HEK293 (cell line): ENCODE data around the gene SHROOM3.

ENCODE experiments used
- CTCF ChIA-PET: fragments of 350-600 bp; formaldehyde crosslinking; extraction: SDS; loops from one replicate; lab custom pipeline; 2021; ENCODE audit warnings: antibody characterized with exemption; lab: Yijun Ruan, JAX
- POLR2A ChIA-PET: fragments of 300-600 bp; formaldehyde crosslinking; extraction: SDS; loops from one replicate; lab custom pipeline; 2020; ENCODE audit warnings: antibody characterized with exemption, inconsistent platforms; lab: Yijun Ruan, JAX
- H3K27ac ChIP-seq: fragments of 200-500 bp; sonication (Bioruptor generic); 2 replicates; pipeline ENCODE4 v1.5.1; 2014; ENCODE audit warnings: low read depth, low read length, control low read depth, inconsistent platforms; ENCODE audit errors: extremely low read depth
- H3K36me3 ChIP-seq, 2 experiments: fragments of 200-500 bp in 1 of 2; sonication (Bioruptor generic) in 1 of 2; 1 replicate in 1 of 2; 2 replicates in 1 of 2; pipeline ENCODE4 v1.5.1; 2014 to 2017; ENCODE audit warnings: inconsistent platforms in 2 of 2, low read length in 2 of 2; ENCODE audit not compliant: control insufficient read depth in 2 of 2, insufficient read depth in 1 of 2
- H3K4me1 ChIP-seq: fragments of 200-500 bp; sonication (Bioruptor generic); 2 replicates; pipeline ENCODE4 v1.5.1; 2014; ENCODE audit warnings: mild to moderate bottlenecking, low read length, inconsistent platforms; ENCODE audit not compliant: control insufficient read depth, insufficient read depth
- H3K4me3 ChIP-seq: 2 replicates; pipeline ENCODE4 v1.5.1; 2011; ENCODE audit warnings: low read depth, mild to moderate bottlenecking, control low read depth, low read length, moderate library complexity
- H3K9me3 ChIP-seq: fragments of 200-500 bp; sonication (Bioruptor generic); 2 replicates; pipeline ENCODE4 v1.5.1; 2014; ENCODE audit warnings: low read depth, low read length, inconsistent platforms; ENCODE audit not compliant: control insufficient read depth, insufficient read depth
- CTCF ChIP-seq: fragments of 450-650 bp; formaldehyde crosslinking; IDR thresholded peaks from 2 replicates; pipeline ENCODE4 v1.5.1; 2016; ENCODE audit warnings: missing biosample characterization, missing genetic modification characterization
- GLIS2 ChIP-seq: fragments of 450-650 bp; formaldehyde crosslinking; IDR thresholded peaks from 2 replicates; pipeline ENCODE4 v1.5.1; 2016; ENCODE audit warnings: missing biosample characterization, missing genetic modification characterization
- KLF16 ChIP-seq: fragments of 450-650 bp; formaldehyde crosslinking; IDR thresholded peaks from 2 replicates; pipeline ENCODE4 v1.5.1; 2017; ENCODE audit warnings: missing biosample characterization, missing genetic modification characterization
- ZBTB17 ChIP-seq: fragments of 450-650 bp; formaldehyde crosslinking; IDR thresholded peaks from 2 replicates; pipeline ENCODE4 v1.5.1; 2016; ENCODE audit warnings: missing biosample characterization, missing genetic modification characterization
- ZNF138 ChIP-seq: fragments of 450-650 bp; formaldehyde crosslinking; IDR thresholded peaks from 2 replicates; pipeline ENCODE4 v1.5.1; 2016; ENCODE audit warnings: missing biosample characterization, missing genetic modification characterization, borderline replicate concordance
- ZNF2 ChIP-seq: fragments of 450-650 bp; formaldehyde crosslinking; IDR thresholded peaks from 2 replicates; pipeline ENCODE4 v1.5.1; 2016; ENCODE audit warnings: missing biosample characterization, missing genetic modification characterization
- ZNF23 ChIP-seq: fragments of 450-650 bp; formaldehyde crosslinking; IDR thresholded peaks from 2 replicates; pipeline ENCODE4 v1.5.1; 2016; ENCODE audit warnings: missing biosample characterization, missing genetic modification characterization, borderline replicate concordance
- ZNF26 ChIP-seq: fragments of 450-650 bp; formaldehyde crosslinking; IDR thresholded peaks from 2 replicates; pipeline ENCODE4 v1.5.1; 2016; ENCODE audit warnings: missing biosample characterization, missing genetic modification characterization
- ZNF266 ChIP-seq: fragments of 450-650 bp; formaldehyde crosslinking; IDR thresholded peaks from 2 replicates; pipeline ENCODE4 v1.5.1; 2016; ENCODE audit warnings: missing biosample characterization, missing genetic modification characterization, low read depth
- ZNF354C ChIP-seq: fragments of 450-650 bp; formaldehyde crosslinking; IDR thresholded peaks from 2 replicates; pipeline ENCODE4 v1.5.1; 2016; ENCODE audit warnings: missing biosample characterization, missing genetic modification characterization, low read depth, borderline replicate concordance
- ZNF362 ChIP-seq: fragments of 450-650 bp; formaldehyde crosslinking; IDR thresholded peaks from 2 replicates; pipeline ENCODE4 v1.5.1; 2016; ENCODE audit warnings: missing biosample characterization, missing genetic modification characterization
- ZNF366 ChIP-seq: fragments of 450-650 bp; formaldehyde crosslinking; conservative IDR thresholded peaks from 2 replicates; pipeline ENCODE4 v1.5.1; 2016; ENCODE audit warnings: missing biosample characterization, missing genetic modification characterization
- ZNF518A ChIP-seq: fragments of 450-650 bp; formaldehyde crosslinking; conservative IDR thresholded peaks from 2 replicates; pipeline ENCODE4 v1.5.1; 2016; ENCODE audit warnings: low read depth, missing biosample characterization, missing genetic modification characterization
- ZNF529 ChIP-seq: fragments of 450-650 bp; formaldehyde crosslinking; IDR thresholded peaks from 2 replicates; pipeline ENCODE4 v1.5.1; 2017; ENCODE audit warnings: missing genetic modification characterization, missing biosample characterization; ENCODE audit not compliant: insufficient replicate concordance
- ZNF549 ChIP-seq: fragments of 450-650 bp; IDR thresholded peaks from 2 replicates; pipeline ENCODE4 v1.5.1; 2018; ENCODE audit warnings: missing biosample characterization, missing genetic modification characterization, mild to moderate bottlenecking, inconsistent platforms, moderate library complexity
- ZNF654 ChIP-seq: fragments of 450-650 bp; formaldehyde crosslinking; IDR thresholded peaks from 2 replicates; pipeline ENCODE4 v1.5.1; 2016; ENCODE audit warnings: low read depth, missing biosample characterization, missing genetic modification characterization
- ZNF660 ChIP-seq: fragments of 450-650 bp; IDR thresholded peaks from 2 replicates; pipeline ENCODE4 v1.5.1; 2018; ENCODE audit warnings: missing biosample characterization, mild to moderate bottlenecking, missing genetic modification characterization
- ZNF670 ChIP-seq: fragments of 450-650 bp; formaldehyde crosslinking; IDR thresholded peaks from 2 replicates; pipeline ENCODE4 v1.5.1; 2016; ENCODE audit warnings: missing biosample characterization, missing genetic modification characterization, low read depth
- ZNF701 ChIP-seq: fragments of 450-650 bp; formaldehyde crosslinking; IDR thresholded peaks from 2 replicates; pipeline ENCODE4 v1.5.1; 2016; ENCODE audit warnings: missing biosample characterization, missing genetic modification characterization
- ZNF776 ChIP-seq: fragments of 450-650 bp; formaldehyde crosslinking; IDR thresholded peaks from 2 replicates; pipeline ENCODE4 v1.5.0; 2017; ENCODE audit warnings: missing biosample characterization, missing genetic modification characterization, borderline replicate concordance
- ZNF777 ChIP-seq: fragments of 450-650 bp; formaldehyde crosslinking; IDR thresholded peaks from 2 replicates; pipeline ENCODE4 v1.5.1; 2017; ENCODE audit warnings: missing biosample characterization, missing genetic modification characterization, borderline replicate concordance
- ZNF791 ChIP-seq: fragments of 450-650 bp; formaldehyde crosslinking; IDR thresholded peaks from 2 replicates; pipeline ENCODE4 v1.5.1; 2016; ENCODE audit warnings: missing biosample characterization, missing genetic modification characterization
- ZSCAN30 ChIP-seq: fragments of 450-650 bp; IDR thresholded peaks from 2 replicates; pipeline ENCODE4 v1.5.1; 2018; ENCODE audit warnings: missing biosample characterization, mild to moderate bottlenecking, missing genetic modification characterization, moderate library complexity

SHROOM3 gene

GRCh38 chr4:76430519-76431388 lies 4.3 kb upstream of the SHROOM3 start:
- CTCF ChIA-PET = interaction anchor here (0.6 to 7.7 kb wide), 22 partner anchors 9 to 878 kb away, joined by 3 to 133 read pairs (median 3); partner anchors contain the start of gene CCDC158
- Histone ChIP-seq H3K4me1 (no peaks in the 10 kb centered on the region), H3K4me3 (no peak overlapping the region), H3K36me3 (no peaks in the 10 kb centered on the region), H3K27ac (no peak overlapping the region), H3K9me3 (no peaks in the 10 kb centered on the region)
- POLR2A ChIA-PET = no interaction called here
- TF ChIP-seq ZNF654 (tag by site-specific recombination) = peak; percentile 95
- TF ChIP-seq ZNF791 (tag by site-specific recombination) = no peak
- peak; percentile 88 for TF ChIP-seq ZNF660 (tag by site-specific recombination)
- TF ChIP-seq ZNF266 (tag by site-specific recombination) = no peak
- 0 out of 2 replicates have a peak, but pooled peaks have one; percentile 19 for TF ChIP-seq ZBTB17 (tag by site-specific recombination)
- no peak for TF ChIP-seq ZNF23 (tag by site-specific recombination)
- TF ChIP-seq ZNF366 (tag by site-specific recombination) = no peak
- TF ChIP-seq CTCF = 0 out of 2 replicates have a peak, but pooled peaks have one; percentile 45
- TF ChIP-seq ZNF529 (tag by site-specific recombination) = no peak
- 0 out of 2 replicates have a peak, but pooled peaks have one; percentile 31 for TF ChIP-seq ZNF362 (tag by site-specific recombination)
- TF ChIP-seq ZSCAN30 (tag by site-specific recombination) = no peak
- TF ChIP-seq ZNF776 = no peak
- TF ChIP-seq, all 188 proteins: peak for 5

- H3K27ac ChIP-seq = no peak overlapping the region
- POLR2A ChIA-PET = no interaction called here
- TF ChIP-seq ZNF701 (no peak), ZNF777 (no peak), ZNF354C (tag by site-specific recombination) (no peak), ZNF518A (tag by site-specific recombination) (no peak), KLF16 (tag by site-specific recombination) (no peak), GLIS2 (tag by site-specific recombination) (no peak), ZNF26 (tag by site-specific recombination) (no peak), ZNF549 (tag by site-specific recombination) (no peak), ZNF791 (tag by site-specific recombination) (no peak), ZSCAN30 (tag by site-specific recombination) (no peak), ZNF138 (tag by site-specific recombination) (no peak), ZNF2 (tag by site-specific recombination) (no peak), ZNF670 (tag by site-specific recombination) (no peak)
Observed at GRCh38 chr4:76435528-76436319, 695 bp downstream of the SHROOM3 start.

More at GRCh38 chr4:76435528-76436319, 695 bp downstream of the SHROOM3 start:
- no peak overlapping the region for H3K4me3 ChIP-seq
- no peaks in the 10 kb centered on the region for H3K9me3 ChIP-seq
- no peaks in the 10 kb centered on the region for H3K36me3 ChIP-seq
- H3K4me1 ChIP-seq = no peaks in the 10 kb centered on the region
- CTCF ChIA-PET = interaction anchor here (0.6 to 2.1 kb wide), 5 partner anchors 26 to 256 kb away, joined by 3 to 9 read pairs (median 4); no protein-coding TSS in a partner anchor
